Measurements from ENCODE around the gene RHBDL1. TPM values are rescaled to one million over a fixed set of nuclear protein-coding genes. Genes with fewer than 3 reads are reported as not detected.

The RHBDL1 gene
- total and polyA plus RNA-seq, 2 experiments from 2014 or later = 8.4 to 10.1 TPM

DNA sequence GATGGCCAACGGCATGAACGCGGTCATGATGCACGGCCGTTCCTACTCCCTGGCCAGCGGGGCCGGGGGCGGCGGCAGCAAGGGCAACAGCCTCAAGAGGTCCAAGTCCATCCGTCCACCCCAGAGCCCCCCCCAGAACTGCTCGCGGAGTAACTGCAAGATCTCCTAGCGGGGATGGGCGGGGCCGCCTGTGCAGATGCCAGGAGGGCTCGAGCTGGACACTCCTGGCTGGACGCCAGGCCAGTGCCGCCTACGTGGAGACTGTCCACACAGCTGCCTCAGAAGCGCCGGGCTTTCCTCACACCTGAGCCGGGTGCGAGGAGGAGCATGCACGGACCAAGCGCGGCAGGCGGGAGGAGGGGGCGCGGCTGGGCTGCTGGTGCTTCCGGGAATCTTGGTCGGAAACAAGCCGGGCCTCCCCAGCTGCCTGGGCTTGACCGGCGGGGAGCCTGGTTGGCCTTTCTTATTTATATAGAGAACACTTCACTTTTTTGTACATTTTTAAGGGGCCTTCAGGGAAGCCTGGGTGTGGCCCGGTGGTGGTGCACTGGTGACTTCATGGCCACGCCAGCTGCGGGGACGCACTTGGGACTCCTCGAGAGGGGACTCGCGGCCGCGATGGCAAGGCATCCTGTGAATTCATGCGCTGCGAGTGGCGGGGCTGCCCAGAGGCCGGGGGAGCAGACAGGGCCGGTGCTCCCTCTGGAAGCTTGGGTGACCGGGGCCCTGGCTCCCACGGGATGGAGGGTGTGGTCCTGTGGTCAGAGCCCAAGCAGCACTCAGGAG lies 47.8 kb upstream of the RHBDL1 start:
- Histone ChIP-seq H3K4me3 (no peak overlapping the region), H2AFZ (no peak overlapping the region), H3K79me2 (replicated peaks; ENCODE audit: insufficient read depth) (no peaks in the 10 kb centered on the region; the same call in 1 of the 2 replicates), H3K27ac (ENCODE audit: low read depth) (no peak overlapping the region), H4K20me1 (replicated peaks; ENCODE audit: insufficient read depth) (peaks cover 7% of the 10 kb centered on the region; the same call in 1 of the 2 replicates), H3K27me3 (ENCODE audit: insufficient read depth) (no peaks in the 10 kb centered on the region), H3K4me1 (ENCODE audit: insufficient read depth) (peaks cover 21% of the 10 kb centered on the region), H3K4me2 (no peak overlapping the region), H3K9me2 (ENCODE audit: insufficient read depth) (no peaks in the 10 kb centered on the region), H3K36me3 (ENCODE audit: insufficient read depth) (no peaks in the 10 kb centered on the region), H3F3A (replicated peaks; ENCODE audit: low read depth) (peaks cover 14% of the 10 kb centered on the region)
- no peak overlapping the region for H3K4me3 Mint-ChIP-seq
- DNase-seq (ENCODE audit: low spot score) = no peak
- no peaks in the 10 kb centered on the region; the same call in 2 of the 3 replicates for H3K36me3 Mint-ChIP-seq (ENCODE audit: low read depth)
- no peak for ATAC-seq
- H3K9me3 Mint-ChIP-seq = no peaks in the 10 kb centered on the region
- H3K27me3 Mint-ChIP-seq (ENCODE audit: insufficient read depth, low read depth, poor library complexity) = peaks cover 16% of the 10 kb centered on the region
- no peak overlapping the region for H3K27ac Mint-ChIP-seq
- TF ChIP-seq, protein P1, sequence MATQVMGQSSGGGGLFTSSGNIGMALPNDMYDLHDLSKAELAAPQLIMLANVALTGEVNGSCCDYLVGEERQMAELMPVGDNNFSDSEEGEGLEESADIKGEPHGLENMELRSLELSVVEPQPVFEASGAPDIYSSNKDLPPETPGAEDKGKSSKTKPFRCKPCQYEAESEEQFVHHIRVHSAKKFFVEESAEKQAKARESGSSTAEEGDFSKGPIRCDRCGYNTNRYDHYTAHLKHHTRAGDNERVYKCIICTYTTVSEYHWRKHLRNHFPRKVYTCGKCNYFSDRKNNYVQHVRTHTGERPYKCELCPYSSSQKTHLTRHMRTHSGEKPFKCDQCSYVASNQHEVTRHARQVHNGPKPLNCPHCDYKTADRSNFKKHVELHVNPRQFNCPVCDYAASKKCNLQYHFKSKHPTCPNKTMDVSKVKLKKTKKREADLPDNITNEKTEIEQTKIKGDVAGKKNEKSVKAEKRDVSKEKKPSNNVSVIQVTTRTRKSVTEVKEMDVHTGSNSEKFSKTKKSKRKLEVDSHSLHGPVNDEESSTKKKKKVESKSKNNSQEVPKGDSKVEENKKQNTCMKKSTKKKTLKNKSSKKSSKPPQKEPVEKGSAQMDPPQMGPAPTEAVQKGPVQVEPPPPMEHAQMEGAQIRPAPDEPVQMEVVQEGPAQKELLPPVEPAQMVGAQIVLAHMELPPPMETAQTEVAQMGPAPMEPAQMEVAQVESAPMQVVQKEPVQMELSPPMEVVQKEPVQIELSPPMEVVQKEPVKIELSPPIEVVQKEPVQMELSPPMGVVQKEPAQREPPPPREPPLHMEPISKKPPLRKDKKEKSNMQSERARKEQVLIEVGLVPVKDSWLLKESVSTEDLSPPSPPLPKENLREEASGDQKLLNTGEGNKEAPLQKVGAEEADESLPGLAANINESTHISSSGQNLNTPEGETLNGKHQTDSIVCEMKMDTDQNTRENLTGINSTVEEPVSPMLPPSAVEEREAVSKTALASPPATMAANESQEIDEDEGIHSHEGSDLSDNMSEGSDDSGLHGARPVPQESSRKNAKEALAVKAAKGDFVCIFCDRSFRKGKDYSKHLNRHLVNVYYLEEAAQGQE (IDR thresholded peaks at IDR 0.05; ENCODE audit: unreplicated experiment) = no peak
- TF ChIP-seq, protein P2, sequence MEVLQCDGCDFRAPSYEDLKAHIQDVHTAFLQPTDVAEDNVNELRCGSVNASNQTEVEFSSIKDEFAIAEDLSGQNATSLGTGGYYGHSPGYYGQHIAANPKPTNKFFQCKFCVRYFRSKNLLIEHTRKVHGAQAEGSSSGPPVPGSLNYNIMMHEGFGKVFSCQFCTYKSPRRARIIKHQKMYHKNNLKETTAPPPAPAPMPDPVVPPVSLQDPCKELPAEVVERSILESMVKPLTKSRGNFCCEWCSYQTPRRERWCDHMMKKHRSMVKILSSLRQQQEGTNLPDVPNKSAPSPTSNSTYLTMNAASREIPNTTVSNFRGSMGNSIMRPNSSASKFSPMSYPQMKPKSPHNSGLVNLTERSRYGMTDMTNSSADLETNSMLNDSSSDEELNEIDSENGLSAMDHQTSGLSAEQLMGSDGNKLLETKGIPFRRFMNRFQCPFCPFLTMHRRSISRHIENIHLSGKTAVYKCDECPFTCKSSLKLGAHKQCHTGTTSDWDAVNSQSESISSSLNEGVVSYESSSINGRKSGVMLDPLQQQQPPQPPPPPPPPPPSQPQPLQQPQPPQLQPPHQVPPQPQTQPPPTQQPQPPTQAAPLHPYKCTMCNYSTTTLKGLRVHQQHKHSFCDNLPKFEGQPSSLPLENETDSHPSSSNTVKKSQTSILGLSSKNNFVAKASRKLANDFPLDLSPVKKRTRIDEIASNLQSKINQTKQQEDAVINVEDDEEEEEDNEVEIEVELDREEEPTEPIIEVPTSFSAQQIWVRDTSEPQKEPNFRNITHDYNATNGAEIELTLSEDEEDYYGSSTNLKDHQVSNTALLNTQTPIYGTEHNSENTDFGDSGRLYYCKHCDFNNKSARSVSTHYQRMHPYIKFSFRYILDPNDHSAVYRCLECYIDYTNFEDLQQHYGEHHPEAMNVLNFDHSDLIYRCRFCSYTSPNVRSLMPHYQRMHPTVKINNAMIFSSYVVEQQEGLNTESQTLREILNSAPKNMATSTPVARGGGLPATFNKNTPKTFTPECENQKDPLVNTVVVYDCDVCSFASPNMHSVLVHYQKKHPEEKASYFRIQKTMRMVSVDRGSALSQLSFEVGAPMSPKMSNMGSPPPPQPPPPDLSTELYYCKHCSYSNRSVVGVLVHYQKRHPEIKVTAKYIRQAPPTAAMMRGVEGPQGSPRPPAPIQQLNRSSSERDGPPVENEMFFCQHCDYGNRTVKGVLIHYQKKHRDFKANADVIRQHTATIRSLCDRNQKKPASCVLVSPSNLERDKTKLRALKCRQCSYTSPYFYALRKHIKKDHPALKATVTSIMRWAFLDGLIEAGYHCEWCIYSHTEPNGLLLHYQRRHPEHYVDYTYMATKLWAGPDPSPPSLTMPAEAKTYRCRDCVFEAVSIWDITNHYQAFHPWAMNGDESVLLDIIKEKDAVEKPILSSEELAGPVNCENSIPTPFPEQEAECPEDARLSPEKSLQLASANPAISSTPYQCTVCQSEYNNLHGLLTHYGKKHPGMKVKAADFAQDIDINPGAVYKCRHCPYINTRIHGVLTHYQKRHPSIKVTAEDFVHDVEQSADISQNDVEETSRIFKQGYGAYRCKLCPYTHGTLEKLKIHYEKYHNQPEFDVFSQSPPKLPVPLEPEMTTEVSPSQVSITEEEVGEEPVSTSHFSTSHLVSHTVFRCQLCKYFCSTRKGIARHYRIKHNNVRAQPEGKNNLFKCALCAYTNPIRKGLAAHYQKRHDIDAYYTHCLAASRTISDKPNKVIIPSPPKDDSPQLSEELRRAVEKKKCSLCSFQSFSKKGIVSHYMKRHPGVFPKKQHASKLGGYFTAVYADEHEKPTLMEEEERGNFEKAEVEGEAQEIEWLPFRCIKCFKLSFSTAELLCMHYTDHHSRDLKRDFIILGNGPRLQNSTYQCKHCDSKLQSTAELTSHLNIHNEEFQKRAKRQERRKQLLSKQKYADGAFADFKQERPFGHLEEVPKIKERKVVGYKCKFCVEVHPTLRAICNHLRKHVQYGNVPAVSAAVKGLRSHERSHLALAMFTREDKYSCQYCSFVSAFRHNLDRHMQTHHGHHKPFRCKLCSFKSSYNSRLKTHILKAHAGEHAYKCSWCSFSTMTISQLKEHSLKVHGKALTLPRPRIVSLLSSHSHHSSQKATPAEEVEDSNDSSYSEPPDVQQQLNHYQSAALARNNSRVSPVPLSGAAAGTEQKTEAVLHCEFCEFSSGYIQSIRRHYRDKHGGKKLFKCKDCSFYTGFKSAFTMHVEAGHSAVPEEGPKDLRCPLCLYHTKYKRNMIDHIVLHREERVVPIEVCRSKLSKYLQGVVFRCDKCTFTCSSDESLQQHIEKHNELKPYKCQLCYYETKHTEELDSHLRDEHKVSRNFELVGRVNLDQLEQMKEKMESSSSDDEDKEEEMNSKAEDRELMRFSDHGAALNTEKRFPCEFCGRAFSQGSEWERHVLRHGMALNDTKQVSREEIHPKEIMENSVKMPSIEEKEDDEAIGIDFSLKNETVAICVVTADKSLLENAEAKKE (CRISPR knock-in tag; IDR thresholded peaks at IDR 0.05) = no peak
- TF ChIP-seq NANOG (IDR thresholded peaks at IDR 0.05; ENCODE audit: borderline replicate concordance) = no peak
- TF ChIP-seq, protein P3, sequence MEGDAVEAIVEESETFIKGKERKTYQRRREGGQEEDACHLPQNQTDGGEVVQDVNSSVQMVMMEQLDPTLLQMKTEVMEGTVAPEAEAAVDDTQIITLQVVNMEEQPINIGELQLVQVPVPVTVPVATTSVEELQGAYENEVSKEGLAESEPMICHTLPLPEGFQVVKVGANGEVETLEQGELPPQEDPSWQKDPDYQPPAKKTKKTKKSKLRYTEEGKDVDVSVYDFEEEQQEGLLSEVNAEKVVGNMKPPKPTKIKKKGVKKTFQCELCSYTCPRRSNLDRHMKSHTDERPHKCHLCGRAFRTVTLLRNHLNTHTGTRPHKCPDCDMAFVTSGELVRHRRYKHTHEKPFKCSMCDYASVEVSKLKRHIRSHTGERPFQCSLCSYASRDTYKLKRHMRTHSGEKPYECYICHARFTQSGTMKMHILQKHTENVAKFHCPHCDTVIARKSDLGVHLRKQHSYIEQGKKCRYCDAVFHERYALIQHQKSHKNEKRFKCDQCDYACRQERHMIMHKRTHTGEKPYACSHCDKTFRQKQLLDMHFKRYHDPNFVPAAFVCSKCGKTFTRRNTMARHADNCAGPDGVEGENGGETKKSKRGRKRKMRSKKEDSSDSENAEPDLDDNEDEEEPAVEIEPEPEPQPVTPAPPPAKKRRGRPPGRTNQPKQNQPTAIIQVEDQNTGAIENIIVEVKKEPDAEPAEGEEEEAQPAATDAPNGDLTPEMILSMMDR (conservative IDR thresholded peaks at IDR 0.05; ENCODE audit: low read depth in 2 of 2) = no peak
- no peak for TF ChIP-seq ZNF331 (CRISPR knock-in tag; IDR thresholded peaks at IDR 0.05; ENCODE audit: low read depth)
- no peak for TF ChIP-seq ZNF114 (CRISPR knock-in tag; IDR thresholded peaks at IDR 0.05)
- TF ChIP-seq, protein P4, sequence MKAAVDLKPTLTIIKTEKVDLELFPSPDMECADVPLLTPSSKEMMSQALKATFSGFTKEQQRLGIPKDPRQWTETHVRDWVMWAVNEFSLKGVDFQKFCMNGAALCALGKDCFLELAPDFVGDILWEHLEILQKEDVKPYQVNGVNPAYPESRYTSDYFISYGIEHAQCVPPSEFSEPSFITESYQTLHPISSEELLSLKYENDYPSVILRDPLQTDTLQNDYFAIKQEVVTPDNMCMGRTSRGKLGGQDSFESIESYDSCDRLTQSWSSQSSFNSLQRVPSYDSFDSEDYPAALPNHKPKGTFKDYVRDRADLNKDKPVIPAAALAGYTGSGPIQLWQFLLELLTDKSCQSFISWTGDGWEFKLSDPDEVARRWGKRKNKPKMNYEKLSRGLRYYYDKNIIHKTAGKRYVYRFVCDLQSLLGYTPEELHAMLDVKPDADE (IDR thresholded peaks at IDR 0.05) = no peak
- TF ChIP-seq POLR2AphosphoS5 (IDR thresholded peaks at IDR 0.05; ENCODE audit: low read depth) = no peak
- H3K4me1 Mint-ChIP-seq = peaks cover 28% of the 10 kb centered on the region
